ENCODE data around the gene SPAG7. TPM values are rescaled to one million over a fixed set of nuclear protein-coding genes. Genes with fewer than 3 reads are reported as not detected.

SPAG7 gene
- total RNA-seq, 1 experiment from 2014 or later: 49.9 TPM

- no peaks in the 10 kb centered on the region; the same call in 1 of the 2 replicates for H3K79me2 ChIP-seq (ENCODE audit: insufficient read depth, low read length)
- H3K27me3 ChIP-seq (ENCODE audit: insufficient read depth, low read length): no peaks in the 10 kb centered on the region
- no peaks in the 10 kb centered on the region for H3K9me2 ChIP-seq (ENCODE audit: insufficient read depth)
- no peaks in the 10 kb centered on the region for H4K20me1 ChIP-seq (ENCODE audit: insufficient read depth)
- peaks cover 36 to 47% of the 10 kb centered on the region in 2 experiments for H3K36me3 ChIP-seq (ENCODE audit: control insufficient read depth in 1 of 2, insufficient read depth in 2 of 2, low read length in 2 of 2)
- intact Hi-C loops (cut with micrococcal nuclease): no loop called here
- ChIA-PET RAD21 (ENCODE audit: low non-redundant PET in 1 of 2, low total read pairs in 2 of 2, uncharacterized antibody in 2 of 2, unreplicated experiment in 2 of 2) (no interaction called here), CTCF (no interaction called here), POLR2A (no interaction called here)
- no peak overlapping the region for H3K9ac ChIP-seq (ENCODE audit: low read length)
- H3K4me3 ChIP-seq (replicated peaks in 1 of 2; ENCODE audit: low read depth in 1 of 2, low read length in 2 of 2): no peak overlapping the region
- no peaks in the 10 kb centered on the region for H3K9me3 ChIP-seq (ENCODE audit: control insufficient read depth in 1 of 2, insufficient read depth in 1 of 2, low read depth in 1 of 2, low read length in 2 of 2)
- H3K4me2 ChIP-seq (ENCODE audit: low read length): no peak overlapping the region
- no TSS peak for BruUV-seq (replicated peaks)
- no peaks in the 10 kb centered on the region for H3K4me1 ChIP-seq (ENCODE audit: control insufficient read depth in 1 of 2, insufficient read depth in 2 of 2, low read length in 2 of 2)
- TF ChIP-seq SRF (IDR thresholded peaks at IDR 0.05; ENCODE audit: low read depth) (no peak), POLR2AphosphoS5 (IDR thresholded peaks at IDR 0.05; ENCODE audit: low read depth, low read length) (no peak), ZNF274 (IDR thresholded peaks at IDR 0.05; ENCODE audit: low read depth, low read length) (no peak), SP1 (IDR thresholded peaks at IDR 0.05; ENCODE audit: low read depth) (no peak), EGR1 (IDR thresholded peaks at IDR 0.05; ENCODE audit: low read depth) (no peak), ZFX (IDR thresholded peaks at IDR 0.05) (no peak), ELF1 (IDR thresholded peaks at IDR 0.05; ENCODE audit: borderline replicate concordance, low read depth) (no peak), CBX3 (IDR thresholded peaks at IDR 0.05; ENCODE audit: low read depth) (no peak), TCF7L2 (IDR thresholded peaks at IDR 0.05; ENCODE audit: borderline replicate concordance, extremely low read depth, insufficient read depth, insufficient read length) (no peak), EZH2phosphoT487 (IDR thresholded peaks at IDR 0.05; ENCODE audit: borderline replicate concordance) (no peak), JUND (IDR thresholded peaks at IDR 0.05) (no peak), SIN3A (IDR thresholded peaks at IDR 0.05; ENCODE audit: low read depth) (no peak)
- TF ChIP-seq, protein P1, sequence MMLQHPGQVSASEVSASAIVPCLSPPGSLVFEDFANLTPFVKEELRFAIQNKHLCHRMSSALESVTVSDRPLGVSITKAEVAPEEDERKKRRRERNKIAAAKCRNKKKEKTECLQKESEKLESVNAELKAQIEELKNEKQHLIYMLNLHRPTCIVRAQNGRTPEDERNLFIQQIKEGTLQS (IDR thresholded peaks at IDR 0.05): no peak
- TF ChIP-seq, protein P2, sequence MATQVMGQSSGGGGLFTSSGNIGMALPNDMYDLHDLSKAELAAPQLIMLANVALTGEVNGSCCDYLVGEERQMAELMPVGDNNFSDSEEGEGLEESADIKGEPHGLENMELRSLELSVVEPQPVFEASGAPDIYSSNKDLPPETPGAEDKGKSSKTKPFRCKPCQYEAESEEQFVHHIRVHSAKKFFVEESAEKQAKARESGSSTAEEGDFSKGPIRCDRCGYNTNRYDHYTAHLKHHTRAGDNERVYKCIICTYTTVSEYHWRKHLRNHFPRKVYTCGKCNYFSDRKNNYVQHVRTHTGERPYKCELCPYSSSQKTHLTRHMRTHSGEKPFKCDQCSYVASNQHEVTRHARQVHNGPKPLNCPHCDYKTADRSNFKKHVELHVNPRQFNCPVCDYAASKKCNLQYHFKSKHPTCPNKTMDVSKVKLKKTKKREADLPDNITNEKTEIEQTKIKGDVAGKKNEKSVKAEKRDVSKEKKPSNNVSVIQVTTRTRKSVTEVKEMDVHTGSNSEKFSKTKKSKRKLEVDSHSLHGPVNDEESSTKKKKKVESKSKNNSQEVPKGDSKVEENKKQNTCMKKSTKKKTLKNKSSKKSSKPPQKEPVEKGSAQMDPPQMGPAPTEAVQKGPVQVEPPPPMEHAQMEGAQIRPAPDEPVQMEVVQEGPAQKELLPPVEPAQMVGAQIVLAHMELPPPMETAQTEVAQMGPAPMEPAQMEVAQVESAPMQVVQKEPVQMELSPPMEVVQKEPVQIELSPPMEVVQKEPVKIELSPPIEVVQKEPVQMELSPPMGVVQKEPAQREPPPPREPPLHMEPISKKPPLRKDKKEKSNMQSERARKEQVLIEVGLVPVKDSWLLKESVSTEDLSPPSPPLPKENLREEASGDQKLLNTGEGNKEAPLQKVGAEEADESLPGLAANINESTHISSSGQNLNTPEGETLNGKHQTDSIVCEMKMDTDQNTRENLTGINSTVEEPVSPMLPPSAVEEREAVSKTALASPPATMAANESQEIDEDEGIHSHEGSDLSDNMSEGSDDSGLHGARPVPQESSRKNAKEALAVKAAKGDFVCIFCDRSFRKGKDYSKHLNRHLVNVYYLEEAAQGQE (IDR thresholded peaks at IDR 0.05; ENCODE audit: low read depth): no peak
- TF ChIP-seq, protein P3, sequence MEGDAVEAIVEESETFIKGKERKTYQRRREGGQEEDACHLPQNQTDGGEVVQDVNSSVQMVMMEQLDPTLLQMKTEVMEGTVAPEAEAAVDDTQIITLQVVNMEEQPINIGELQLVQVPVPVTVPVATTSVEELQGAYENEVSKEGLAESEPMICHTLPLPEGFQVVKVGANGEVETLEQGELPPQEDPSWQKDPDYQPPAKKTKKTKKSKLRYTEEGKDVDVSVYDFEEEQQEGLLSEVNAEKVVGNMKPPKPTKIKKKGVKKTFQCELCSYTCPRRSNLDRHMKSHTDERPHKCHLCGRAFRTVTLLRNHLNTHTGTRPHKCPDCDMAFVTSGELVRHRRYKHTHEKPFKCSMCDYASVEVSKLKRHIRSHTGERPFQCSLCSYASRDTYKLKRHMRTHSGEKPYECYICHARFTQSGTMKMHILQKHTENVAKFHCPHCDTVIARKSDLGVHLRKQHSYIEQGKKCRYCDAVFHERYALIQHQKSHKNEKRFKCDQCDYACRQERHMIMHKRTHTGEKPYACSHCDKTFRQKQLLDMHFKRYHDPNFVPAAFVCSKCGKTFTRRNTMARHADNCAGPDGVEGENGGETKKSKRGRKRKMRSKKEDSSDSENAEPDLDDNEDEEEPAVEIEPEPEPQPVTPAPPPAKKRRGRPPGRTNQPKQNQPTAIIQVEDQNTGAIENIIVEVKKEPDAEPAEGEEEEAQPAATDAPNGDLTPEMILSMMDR (IDR thresholded peaks at IDR 0.05 in 2 of 3, conservative IDR thresholded peaks at IDR 0.05 in 1 of 3; ENCODE audit: borderline replicate concordance in 1 of 3, insufficient read depth in 1 of 3, low read depth in 2 of 3, low read length in 2 of 3): no peak
- H3K27ac ChIP-seq (ENCODE audit: low read depth, low read length): no peak overlapping the region
- no peak for ATAC-seq
- DNase-seq (ENCODE audit: low read depth, low spot score): no peak
- no peak overlapping the region for H2AFZ ChIP-seq (ENCODE audit: low read depth, low read length, poor library complexity, severe bottlenecking)
Measured at GRCh38 chr17:5011928-5012327, 44.3 kb upstream of the SPAG7 start.

All from HCT116 (cell line).